Testis (tissue), 3 donors: Measurements from ENCODE around the gene NECTIN1. TPM values are rescaled to one million over a fixed set of nuclear protein-coding genes. Genes with fewer than 3 reads are reported as not detected.

Experiments used
- DNase-seq: peaks from one replicate; pipeline ENCODE4 v3.0.0-alpha.2; 2019
- H3K27ac ChIP-seq, 2 donors: fragments of 200-600 bp; sonication (generic); one replicate each; pipeline ENCODE4 v1.5.1; 2019
- H3K27me3 ChIP-seq: fragments of 200-600 bp; sonication (generic); one replicate; pipeline ENCODE4 v1.5.1; 2019
- H3K36me3 ChIP-seq: fragments of 200-600 bp; sonication (generic); one replicate; pipeline ENCODE4 v1.5.1; 2017; ENCODE audit warnings: low read depth; ENCODE audit errors: missing control alignments
- H3K4me1 ChIP-seq: fragments of 200-600 bp; sonication (generic); one replicate; pipeline ENCODE4 v1.5.1; 2019
- H3K4me3 ChIP-seq, 2 donors: fragments of 200-600 bp; sonication (generic); one replicate each; pipeline ENCODE4 v1.5.1; 2017 to 2019
- H3K9me3 ChIP-seq: fragments of 200-600 bp; sonication (generic); one replicate; pipeline ENCODE4 v1.5.1; 2017
- CTCF ChIP-seq, 3 experiments: fragments of 450-650 bp in 2 of 3; fragments of 200-600 bp in 1 of 3; sonication (generic) in 1 of 3; IDR thresholded peaks; one replicate each; pipeline ENCODE4 v1.5.1; 2016 to 2019; ENCODE audit warnings: antibody characterized with exemption in 3 of 3, mild to moderate bottlenecking in 2 of 3, moderate library complexity in 1 of 3
- POLR2A ChIP-seq: fragments of 450-650 bp; IDR thresholded peaks from one replicate; pipeline ENCODE4 v1.6.1; 2017; ENCODE audit warnings: antibody characterized with exemption, mild to moderate bottlenecking, moderate library complexity
- WGBS, 2 donors: methylation state at CpG; one replicate each; pipeline ENCODE4 v1.1.5; 2018; 5-methylcytosine and 5-hydroxymethylcytosine counted together
- intact Hi-C: fragments of 100-400 bp; cut with DNase I; formaldehyde crosslinking; loops from one replicate; pipeline ENCODE4 v1.15.1; 2023; ENCODE audit warnings: low total_unique reads
- polyA plus RNA-seq: library from polyadenylated mRNA; stranded (reverse); fragments of 350-450 nt; fragmentation: Illumina TruSeq; extraction: RNeasy Lipid Tissue Mini Kit (QIAGEN cat#74804); gene quantifications from one replicate; pipeline ENCODE4 v1.2.3, GENCODE V29; 2014; ENCODE audit warnings: low read depth, low replicate concordance; ENCODE audit not compliant: insufficient read depth
- total RNA-seq, 2 donors: library from RNA; depleted of rRNA; stranded (reverse); fragments of >200 nt; gene quantifications; one replicate each; pipeline ENCODE4 v1.2.3, GENCODE V29; 2016

Gene NECTIN1
- total and polyA plus RNA-seq, 3 donors from 2014 or later, result 5.2 to 5.4 (median 5.2) TPM

- no peaks in the 10 kb centered on the region for H3K9me3 ChIP-seq
- intact Hi-C loops, result no loop called here
- H3K36me3 ChIP-seq, result no peaks in the 10 kb centered on the region
- TF ChIP-seq POLR2A (no peak), CTCF (IDR thresholded peaks at IDR 0.05) (no peak)
- 80 to 81% methylated on average over 5 of the region's 5 CpGs for whole genome bisulfite sequencing, 2 donors
- no peak overlapping the region for H3K27ac ChIP-seq
- DNase-seq, result no peak
- no peaks in the 10 kb centered on the region for H3K27me3 ChIP-seq
- H3K4me3 ChIP-seq, result no peak overlapping the region
- no peaks in the 10 kb centered on the region for H3K4me1 ChIP-seq
These were observed 105.3 kb downstream of the NECTIN1 start for GRCh38 chr11:119623682-119624081.

- Histone ChIP-seq H3K27ac (no peak overlapping the region), H3K27me3 (no peaks in the 10 kb centered on the region), H3K4me3 (no peak overlapping the region), H3K4me1 (no peaks in the 10 kb centered on the region), H3K36me3 (no peaks in the 10 kb centered on the region), H3K9me3 (no peaks in the 10 kb centered on the region)
- DNase-seq, result no peak
- no peak for TF ChIP-seq CTCF (IDR thresholded peaks at IDR 0.05)
- no peak for TF ChIP-seq POLR2A
- intact Hi-C loops, result no loop called here
- WGBS, 2 donors, result 77 to 90% methylated on average over 9 to 17 of the region's 17 CpGs
These were observed 106.4 kb downstream of the NECTIN1 start for GRCh38 chr11:119622454-119623143.

GRCh38 chr11:119619665-119620064, 109.3 kb downstream of the NECTIN1 start:
- no peaks in the 10 kb centered on the region for H3K9me3 ChIP-seq
- H3K4me1 ChIP-seq, result no peaks in the 10 kb centered on the region
- no peaks in the 10 kb centered on the region for H3K27me3 ChIP-seq
- no peak for DNase-seq
- H3K36me3 ChIP-seq, result no peaks in the 10 kb centered on the region
- 67 to 79% methylated on average over 3 of the region's 3 CpGs for WGBS, 2 donors
- H3K27ac ChIP-seq, result no peak overlapping the region
- TF ChIP-seq POLR2A, result no peak
- TF ChIP-seq CTCF (IDR thresholded peaks at IDR 0.05), result no peak
- intact Hi-C loops, result no loop called here
- no peak overlapping the region for H3K4me3 ChIP-seq

- no peaks in the 10 kb centered on the region for H3K9me3 ChIP-seq
- H3K4me3 ChIP-seq, result no peak overlapping the region
- intact Hi-C loops, result no loop called here
- no peak overlapping the region for H3K27ac ChIP-seq
- no peaks in the 10 kb centered on the region for H3K27me3 ChIP-seq
- peak; percentile 41 for DNase-seq
- no peaks in the 10 kb centered on the region for H3K4me1 ChIP-seq
- WGBS, 2 donors, result 78 to 79% methylated on average over 8 of the region's 8 CpGs
- TF ChIP-seq POLR2A (no peak), CTCF (IDR thresholded peaks at IDR 0.05) (no peak)
- no peaks in the 10 kb centered on the region for H3K36me3 ChIP-seq
These were observed 110.6 kb downstream of the NECTIN1 start for GRCh38 chr11:119618208-119618909.
